Hematopoietic multipotent progenitor cell (in vitro differentiated cells): ENCODE measurements around the gene TBL1X. TPM values are rescaled to one million over a fixed set of nuclear protein-coding genes. Genes with fewer than 3 reads are reported as not detected.

Experiments used
- DNase-seq, 3 donors: peaks; one replicate each; pipeline ENCODE4 v3.0.0-alpha.2; 2011 to 2015; ENCODE audit warnings: low read depth in 2 of 3, low spot score in 2 of 3
- total RNA-seq: library from RNA; depleted of rRNA; stranded (reverse); fragments of >200 nt; gene quantifications from one replicate; pipeline ENCODE4 v1.2.3, GENCODE V29; 2012

Gene TBL1X
- total RNA-seq, 1 donor: 12.4 TPM

GRCh38 chrX:9656277-9656676 lies 191.4 kb downstream of the TBL1X start:
- no peak for DNase-seq

GRCh38 chrX:9656871-9657270 lies 192.0 kb downstream of the TBL1X start:
- DNase-seq: no peak

- no peak for DNase-seq
Observed at GRCh38 chrX:9657590-9658256, 192.9 kb downstream of the TBL1X start.

GRCh38 chrX:9658409-9658808 lies 193.6 kb downstream of the TBL1X start:
- no peak for DNase-seq

- no peak for DNase-seq
Observed at GRCh38 chrX:9659571-9660195, 194.8 kb downstream of the TBL1X start.

GRCh38 chrX:9662148-9662547 lies 197.3 kb downstream of the TBL1X start:
- no peak for DNase-seq

- DNase-seq: no peak
Observed at GRCh38 chrX:9663216-9663615, 198.4 kb downstream of the TBL1X start.

- no peak for DNase-seq
Observed at GRCh38 chrX:9664224-9664623, 199.4 kb downstream of the TBL1X start.

GRCh38 chrX:9665113-9665512 lies 200.3 kb downstream of the TBL1X start:
- no peak for DNase-seq

GRCh38 chrX:9668537-9668936 lies 203.7 kb downstream of the TBL1X start:
- DNase-seq: no peak

GRCh38 chrX:9670136-9670814 lies 205.4 kb downstream of the TBL1X start:
- DNase-seq: no peak

- DNase-seq: no peak
Observed at GRCh38 chrX:9671998-9672397, 207.1 kb downstream of the TBL1X start.

GRCh38 chrX:9676306-9676705 lies 211.4 kb downstream of the TBL1X start:
- DNase-seq: no peak

- no peak for DNase-seq
Observed at GRCh38 chrX:9676738-9677097, 211.9 kb downstream of the TBL1X start.

- no peak for DNase-seq
Observed at GRCh38 chrX:9677098-9677739, 212.4 kb downstream of the TBL1X start.

GRCh38 chrX:9678215-9678965 lies 213.5 kb downstream of the TBL1X start:
- no peak for DNase-seq

GRCh38 chrX:9681011-9681410 lies 216.2 kb downstream of the TBL1X start:
- DNase-seq: no peak

GRCh38 chrX:9681422-9681821 lies 216.6 kb downstream of the TBL1X start:
- DNase-seq: no peak

- DNase-seq: no peak
Observed at GRCh38 chrX:9682456-9682855, 217.6 kb downstream of the TBL1X start.

- DNase-seq: no peak
Observed at GRCh38 chrX:9682861-9683260, 218.0 kb downstream of the TBL1X start.

GRCh38 chrX:9683350-9683749 lies 218.5 kb downstream of the TBL1X start:
- DNase-seq: no peak
